Muscle layer of colon (tissue), 2 donors: ENCODE measurements around the gene ZNF524.
"Not testable (repeated sequence)": the region's sequence is repeated elsewhere in the genome, so short reads cannot be mapped to it uniquely, and the experiment has no call there.

Experiments used
- H3K27ac ChIP-seq: one replicate; pipeline ENCODE4 v1.7.0; 2013; ENCODE audit warnings: low read depth, mild to moderate bottlenecking, low read length, moderate library complexity
- H3K27me3 ChIP-seq, 2 donors: one replicate each; pipeline ENCODE4 v1.7.0; 2013; ENCODE audit warnings: low read length in 2 of 2, mild to moderate bottlenecking in 2 of 2; ENCODE audit not compliant: insufficient read depth in 2 of 2, control insufficient read depth in 1 of 2
- H3K36me3 ChIP-seq: one replicate; pipeline ENCODE4 v1.7.0; 2013; ENCODE audit warnings: mild to moderate bottlenecking, low read length; ENCODE audit not compliant: insufficient read depth
- H3K4me1 ChIP-seq: one replicate; pipeline ENCODE4 v1.7.0; 2013; ENCODE audit warnings: mild to moderate bottlenecking, low read length; ENCODE audit not compliant: insufficient read depth
- H3K4me3 ChIP-seq, 2 donors: one replicate each; pipeline ENCODE4 v1.7.0; 2013; ENCODE audit warnings: low read length in 2 of 2, low read depth in 1 of 2, mild to moderate bottlenecking in 1 of 2, moderate library complexity in 1 of 2
- H3K9ac ChIP-seq: one replicate; pipeline ENCODE4 v1.7.0; 2013; ENCODE audit warnings: low read length
- H3K9me3 ChIP-seq: one replicate; pipeline ENCODE4 v1.7.0; 2013; ENCODE audit warnings: mild to moderate bottlenecking, low read length
- donor health status: abdominal sarcoma.
- donor health status: Adenocarcinoma of cecum.

The ZNF524 gene

DNA sequence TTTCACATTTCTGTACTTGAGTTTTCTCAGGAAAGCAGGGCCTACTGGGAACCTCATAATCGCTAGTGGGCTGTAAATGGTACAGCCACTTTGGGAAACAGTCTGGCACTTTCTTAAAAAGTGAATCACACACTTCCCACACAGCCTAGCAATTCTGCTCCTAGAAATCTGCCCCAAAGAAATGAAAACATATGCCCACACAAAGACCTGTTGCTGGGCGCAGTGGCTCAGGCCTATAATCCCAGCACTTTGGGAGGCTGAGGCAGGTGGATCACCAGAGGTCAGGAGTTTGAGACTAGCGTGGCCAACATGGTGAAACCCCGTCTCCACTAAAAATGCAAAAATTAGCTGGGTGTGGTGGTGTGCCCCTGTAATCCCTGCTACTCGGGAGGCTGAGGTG is 30.6 kb upstream of the ZNF524 start:
- not testable (repeated sequence) for H3K4me3 ChIP-seq, H3K27ac ChIP-seq, H3K9ac ChIP-seq, H3K36me3 ChIP-seq, H3K27me3 ChIP-seq, H3K4me1 ChIP-seq, H3K9me3 ChIP-seq

DNA sequence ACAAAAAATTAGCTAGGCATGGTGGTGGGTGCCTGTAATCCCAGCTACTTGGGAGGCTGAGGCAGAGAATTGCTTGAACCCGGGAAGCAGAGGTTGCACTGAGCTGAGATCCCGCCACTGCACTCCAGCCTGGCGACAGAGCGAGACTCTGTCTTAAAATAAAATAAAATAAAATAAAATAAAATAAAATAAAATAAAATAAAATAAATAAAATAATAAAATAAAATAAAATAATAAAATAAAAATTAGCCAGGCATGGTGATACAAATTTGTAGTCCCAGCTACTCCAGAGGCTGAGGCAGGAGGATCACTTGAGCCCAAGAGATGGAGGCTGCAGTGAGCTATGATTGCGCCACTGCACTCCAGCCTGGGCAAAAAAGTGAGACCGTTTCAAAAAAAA is 26.2 kb upstream of the ZNF524 start:
- not testable (repeated sequence) for H3K36me3 ChIP-seq, H3K27me3 ChIP-seq, H3K4me1 ChIP-seq, H3K4me3 ChIP-seq, H3K9ac ChIP-seq, H3K27ac ChIP-seq, H3K9me3 ChIP-seq

DNA sequence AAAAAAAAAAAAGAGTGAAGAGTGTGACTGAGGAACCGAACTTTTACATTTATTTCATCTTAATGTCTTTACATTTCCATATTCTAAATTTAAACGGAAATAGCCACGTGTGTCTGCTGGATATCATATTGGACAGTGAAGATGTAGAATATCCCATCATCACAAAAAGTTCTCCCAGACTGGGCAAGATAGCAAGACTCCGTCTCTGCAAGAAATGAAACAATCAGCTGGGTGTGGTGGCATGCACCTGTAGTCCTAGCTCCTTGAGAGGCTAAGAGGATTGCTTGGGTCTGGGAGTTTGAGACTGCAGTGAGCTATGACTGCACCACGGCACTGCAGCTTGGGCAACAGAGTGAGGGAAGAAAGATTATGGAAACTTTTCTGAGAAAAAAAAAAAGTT is 23.3 kb upstream of the ZNF524 start:
- no peaks in the 10 kb centered on the region for H3K36me3 ChIP-seq
- H3K9me3 ChIP-seq = no peaks in the 10 kb centered on the region
- no peak overlapping the region for H3K9ac ChIP-seq

DNA sequence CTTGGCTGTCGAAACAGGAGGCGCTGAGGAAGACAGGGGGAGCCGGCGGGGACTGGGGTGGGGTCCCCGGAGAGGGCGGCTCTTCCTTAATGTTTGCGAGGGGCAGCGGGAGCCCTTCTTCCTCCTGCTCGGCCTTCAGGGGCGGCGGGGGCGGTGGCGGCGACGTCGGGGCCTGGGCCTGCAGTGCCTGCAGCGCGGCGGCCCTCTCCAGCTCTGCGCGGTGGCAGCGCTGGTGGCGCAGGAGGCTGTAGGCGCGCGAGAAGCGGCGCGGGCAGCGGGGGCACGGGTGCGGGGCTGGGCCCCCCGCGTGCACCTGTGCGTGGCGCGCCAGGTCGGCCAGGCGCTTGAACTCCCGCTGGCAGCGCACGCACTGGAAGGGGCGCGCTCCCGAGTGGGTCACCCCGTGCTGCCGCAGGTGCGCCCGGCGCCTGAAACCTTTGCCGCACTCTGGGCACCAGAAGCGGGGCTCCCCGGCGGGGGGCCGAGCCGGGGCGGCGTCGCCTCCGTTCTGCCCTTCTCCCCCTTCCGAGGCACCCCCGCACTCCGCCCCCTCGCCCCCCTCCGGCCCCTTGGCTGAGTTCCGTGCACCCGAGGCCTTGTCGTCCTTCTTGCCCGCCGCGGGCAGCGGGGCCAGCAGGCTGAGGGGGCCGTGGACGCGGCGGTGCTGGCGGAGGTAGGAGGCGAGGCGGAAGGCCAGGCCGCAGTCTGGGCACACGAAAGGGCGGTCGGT is 21.9 kb upstream of the ZNF524 start:
- no peak overlapping the region for H3K4me3 ChIP-seq
- peaks cover 18% of the 10 kb centered on the region for H3K4me1 ChIP-seq
- no peaks in the 10 kb centered on the region for H3K36me3 ChIP-seq
- no peak overlapping the region for H3K9ac ChIP-seq
- H3K27ac ChIP-seq = no peak overlapping the region
- H3K27me3 ChIP-seq = no peaks in the 10 kb centered on the region
- no peaks in the 10 kb centered on the region for H3K9me3 ChIP-seq

More for the DNA sequence above, 23.3 kb upstream of the ZNF524 start:
- Histone ChIP-seq H3K4me1 (peaks cover 15% of the 10 kb centered on the region), H3K27ac (no peak overlapping the region), H3K4me3 (no peak overlapping the region), H3K27me3 (no peaks in the 10 kb centered on the region)

DNA sequence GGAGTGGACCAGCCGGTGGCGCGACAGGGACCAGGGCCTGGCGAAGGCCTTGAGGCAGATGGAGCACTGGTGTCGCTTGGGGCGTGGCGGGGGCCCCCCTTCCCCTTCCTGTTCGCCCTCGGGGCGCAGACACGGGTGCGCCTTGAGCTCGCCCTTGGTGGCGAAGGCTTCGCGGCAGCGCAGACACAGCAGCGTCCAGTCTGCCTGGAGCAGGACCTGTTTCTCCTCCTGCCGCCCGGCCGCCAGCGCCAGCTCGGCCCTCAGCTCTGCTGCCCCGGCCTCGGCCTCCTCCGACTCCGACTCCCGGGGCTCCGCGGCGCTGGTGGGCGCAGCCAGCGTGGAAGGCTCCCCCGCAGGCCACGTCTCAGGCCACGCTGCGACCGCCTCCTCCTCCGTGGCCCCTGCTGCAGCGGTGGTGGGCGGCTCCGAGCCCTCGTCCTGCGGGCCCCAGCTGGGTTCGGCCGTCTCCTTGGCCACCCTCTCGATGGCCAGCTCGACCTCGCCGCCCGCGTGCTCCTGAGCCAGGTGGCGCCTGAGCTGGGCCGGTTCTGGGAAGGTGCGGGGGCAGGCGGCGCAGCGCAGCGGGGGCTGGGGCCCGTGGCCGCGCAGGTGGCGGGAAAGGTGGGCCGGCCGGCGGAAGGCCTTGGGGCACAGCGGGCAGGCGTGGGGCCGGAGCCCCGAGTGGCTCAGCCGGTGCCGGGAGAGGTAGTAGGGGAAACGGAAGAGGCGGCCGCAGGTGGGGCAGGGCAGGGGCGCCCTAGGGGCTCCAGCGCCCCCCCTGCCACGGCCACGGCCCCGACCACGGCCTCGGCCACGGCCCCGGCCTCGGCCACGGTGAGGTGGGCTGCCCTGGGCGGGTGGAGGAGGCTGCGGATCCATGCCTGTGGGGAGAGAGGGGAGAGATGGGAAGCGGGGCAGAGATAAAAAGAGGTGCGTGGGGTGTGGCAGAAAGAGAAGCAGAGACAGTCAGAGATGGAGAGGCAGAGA is 21.0 kb upstream of the ZNF524 start:
- Histone ChIP-seq H3K9me3 (no peaks in the 10 kb centered on the region), H3K36me3 (no peaks in the 10 kb centered on the region), H3K27ac (no peak overlapping the region), H3K9ac (peak overlapping the region; percentile 61), H3K4me3 (peak overlapping the region in 1 of 2 donors; percentile 81), H3K27me3 (no peaks in the 10 kb centered on the region), H3K4me1 (peaks cover 18% of the 10 kb centered on the region)

DNA sequence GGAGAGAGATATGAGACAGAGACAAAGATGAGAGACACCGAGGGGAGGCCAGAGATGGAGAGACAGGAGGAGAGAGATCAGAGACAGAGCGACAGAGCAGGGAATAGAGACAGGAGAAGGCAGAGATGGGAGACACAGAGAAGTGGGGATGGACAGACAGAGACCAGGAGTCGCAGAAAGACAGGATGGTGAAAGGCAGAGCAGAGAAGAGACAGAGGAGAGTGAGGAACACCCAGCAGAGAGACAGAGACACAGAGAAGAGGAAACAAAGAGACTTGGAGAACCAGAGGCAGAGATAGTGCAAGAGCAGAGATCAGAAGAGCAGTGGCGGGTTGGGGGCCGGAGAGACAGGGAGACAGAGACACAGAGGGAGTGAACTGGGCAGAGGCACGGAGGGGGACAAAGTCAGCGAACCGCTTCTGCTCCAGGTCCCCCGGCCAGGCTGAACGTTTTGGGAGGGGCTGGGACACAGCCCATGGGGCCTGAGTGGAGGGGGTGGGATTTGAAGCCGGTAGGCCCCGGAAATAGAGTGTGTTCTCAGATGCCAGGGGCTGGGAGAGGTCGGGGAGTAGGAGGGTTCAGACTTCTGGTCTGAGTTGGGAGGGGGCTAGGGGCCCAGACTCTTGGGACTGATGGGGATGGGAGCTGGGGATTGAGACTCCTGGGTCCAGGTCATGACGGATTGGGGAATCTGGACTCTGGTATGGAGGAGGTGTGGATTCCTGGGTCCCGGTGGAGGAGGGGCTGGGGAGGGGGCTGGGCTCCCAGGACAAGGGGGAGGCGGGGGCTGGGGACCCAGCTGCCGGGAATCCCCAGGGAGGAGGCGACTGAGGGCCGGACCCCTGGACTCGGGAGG is 20.1 kb upstream of the ZNF524 start:
- Histone ChIP-seq H3K36me3 (no peaks in the 10 kb centered on the region), H3K4me3 (peak overlapping the region; percentile 81 to 91), H3K27me3 (no peaks in the 10 kb centered on the region), H3K4me1 (peaks cover 18% of the 10 kb centered on the region), H3K9ac (peak overlapping the region; percentile 61), H3K27ac (peak overlapping the region; percentile 90), H3K9me3 (no peaks in the 10 kb centered on the region)

DNA sequence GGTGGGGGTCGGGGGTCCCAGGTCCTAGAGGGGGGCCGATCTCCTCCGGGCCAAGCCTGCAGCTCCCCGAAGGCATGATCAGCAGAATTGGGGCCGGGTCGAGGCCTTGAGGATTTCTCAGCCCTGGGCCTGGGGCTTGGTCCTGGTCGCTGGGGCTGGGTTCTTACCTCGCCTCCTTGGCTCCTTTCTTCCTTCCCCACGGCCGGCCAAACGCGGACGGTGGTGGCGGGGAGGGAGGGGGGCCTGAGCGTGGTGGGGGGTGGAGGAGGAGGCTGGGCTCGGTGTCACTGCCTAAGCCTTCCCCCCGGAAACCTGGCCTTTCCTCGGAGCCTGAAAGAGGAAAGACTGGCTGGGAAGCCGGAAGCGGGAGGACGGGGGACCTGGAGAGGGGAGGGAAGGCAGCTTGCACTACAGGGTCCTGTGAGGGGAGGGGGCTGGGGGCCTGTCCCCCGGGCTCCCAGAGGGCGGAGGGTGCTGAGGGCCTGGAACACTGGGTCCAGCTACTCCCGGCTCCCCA is 19.4 kb upstream of the ZNF524 start, which contains the start of gene ZNF579:
Gene ZNF579, minus strand, starts transcription at position 221 of the 517 bp plus-strand sequence. CDS start 1,209 bp downstream, outside the sequence.
- Histone ChIP-seq H3K4me3 (peak within 1 kb of the TSS; percentile 81 to 91), H3K9me3 (no peaks in the 10 kb centered on the region), H3K4me1 (peaks cover 18% of the 10 kb centered on the region), H3K27me3 (no peaks in the 10 kb centered on the region), H3K9ac (peak within 1 kb of the TSS; percentile 61), H3K36me3 (no peaks in the 10 kb centered on the region), H3K27ac (peak within 1 kb of the TSS; percentile 90)

DNA sequence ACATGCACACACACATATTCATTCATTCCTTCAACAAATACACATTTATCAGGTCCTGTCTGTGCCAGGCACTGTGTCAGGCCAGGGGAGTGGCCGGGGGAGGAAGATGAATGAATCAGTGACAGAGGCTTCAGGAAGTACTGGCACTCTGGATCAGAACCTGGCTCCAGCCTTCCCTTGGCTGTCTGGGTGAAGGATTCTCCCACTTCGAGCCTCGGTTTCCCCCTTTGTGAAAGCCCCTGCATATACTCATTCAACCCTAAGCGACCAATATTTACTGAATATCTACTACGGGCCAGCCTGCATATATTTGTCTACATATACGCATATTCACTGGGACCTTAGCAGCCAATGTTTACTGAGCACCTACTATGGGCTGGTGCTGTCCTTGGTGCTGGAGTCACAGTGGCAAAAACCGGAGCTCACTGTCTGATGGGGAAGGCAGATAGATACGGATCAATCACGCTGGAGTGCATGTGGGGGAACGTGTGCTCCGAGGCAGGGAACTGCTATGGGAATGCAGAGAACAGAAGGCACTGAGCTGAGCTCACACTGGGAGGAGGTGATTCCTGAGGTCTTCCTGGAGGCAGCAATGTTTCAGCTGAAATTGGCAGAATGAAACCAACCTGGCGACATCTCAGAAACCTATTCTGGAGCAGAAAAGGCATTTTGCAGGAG is 18.8 kb upstream of the ZNF524 start:
- Histone ChIP-seq H3K9ac (no peak overlapping the region), H3K9me3 (no peaks in the 10 kb centered on the region), H3K36me3 (no peaks in the 10 kb centered on the region), H3K27ac (peak overlapping the region; percentile 90), H3K27me3 (no peaks in the 10 kb centered on the region), H3K4me3 (peak overlapping the region; percentile 81 to 91), H3K4me1 (peaks cover 22% of the 10 kb centered on the region)

DNA sequence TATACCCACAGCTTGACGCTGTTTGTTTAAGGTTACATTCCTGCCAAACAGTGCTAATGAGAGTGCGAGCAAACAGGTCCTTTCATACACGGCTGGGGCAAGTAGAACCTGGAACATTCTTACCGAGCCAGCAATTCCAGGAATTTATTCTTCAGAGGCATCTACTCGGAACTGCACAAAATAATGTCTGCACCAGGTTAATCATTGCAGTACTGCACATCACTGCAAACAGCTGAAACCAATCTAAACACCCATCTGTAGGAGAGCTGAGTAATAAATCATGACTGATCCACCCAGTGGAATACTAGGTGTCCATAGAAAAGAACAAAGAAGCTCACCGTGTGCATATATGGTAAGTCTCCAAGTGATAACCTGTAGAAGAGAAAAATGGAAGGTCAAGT is 18.3 kb upstream of the ZNF524 start:
- H3K9ac ChIP-seq = no peak overlapping the region
- no peaks in the 10 kb centered on the region for H3K36me3 ChIP-seq
- no peaks in the 10 kb centered on the region for H3K9me3 ChIP-seq
- H3K4me3 ChIP-seq = no peak overlapping the region
- no peaks in the 10 kb centered on the region for H3K27me3 ChIP-seq
- H3K27ac ChIP-seq = no peak overlapping the region
- H3K4me1 ChIP-seq = peaks cover 24% of the 10 kb centered on the region

DNA sequence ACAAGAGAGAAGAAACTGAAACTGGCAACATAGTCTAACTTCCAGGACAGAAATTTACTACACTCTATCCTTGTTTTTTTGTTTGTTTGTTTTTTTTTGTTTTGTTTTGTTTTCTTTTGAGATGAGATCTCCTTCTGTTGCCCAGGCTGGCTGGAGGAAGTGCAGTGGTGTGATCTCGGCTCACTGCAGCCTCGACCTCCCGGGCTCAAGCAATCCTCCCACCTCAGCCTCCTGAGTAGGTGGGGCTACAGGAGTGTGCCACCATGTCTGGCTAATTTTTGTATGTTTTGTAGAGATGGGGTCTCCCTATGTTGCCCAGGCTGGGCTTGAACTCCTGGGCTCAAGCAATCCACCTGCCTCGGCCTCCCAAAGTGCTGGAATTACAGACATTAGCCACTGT is 17.8 kb upstream of the ZNF524 start:
- not testable (repeated sequence) for H3K27me3 ChIP-seq, H3K4me3 ChIP-seq, H3K9me3 ChIP-seq, H3K36me3 ChIP-seq, H3K27ac ChIP-seq, H3K9ac ChIP-seq
- H3K4me1 ChIP-seq = peaks cover 28% of the 10 kb centered on the region
